ENCODE measurements around the gene CCDC3. TPM values are rescaled to one million over a fixed set of nuclear protein-coding genes. Genes with fewer than 3 reads are reported as not detected.

Gene CCDC3
- total RNA-seq, 1 experiment from 2014 or later = 0.10 TPM

GRCh38 chr10:12909836-12910185, 91.7 kb downstream of the CCDC3 start:
- no peaks in the 10 kb centered on the region for H3K9me3 ChIP-seq (ENCODE audit: control insufficient read depth, insufficient read depth, low read depth, low read length)
- no peak overlapping the region for H3K4me3 ChIP-seq (ENCODE audit: low read depth in 2 of 2, low read length in 2 of 2)
- ATAC-seq = no peak
- H3K27ac ChIP-seq (ENCODE audit: low read length) = no peak overlapping the region
- no peaks in the 10 kb centered on the region for H3K4me1 ChIP-seq (ENCODE audit: control insufficient read depth, insufficient read depth, low read length)
- DNase-seq (ENCODE audit: low read depth, low spot score) = no peak
- POLR2A ChIA-PET = no interaction called here
- no peak for TF ChIP-seq POLR2AphosphoS5 (IDR thresholded peaks at IDR 0.05; ENCODE audit: low read depth, low read length)
- TF ChIP-seq SIN3A (IDR thresholded peaks at IDR 0.05; ENCODE audit: borderline replicate concordance, insufficient read depth, low read depth, low read length) = no peak
- TF ChIP-seq TCF7L2 (IDR thresholded peaks at IDR 0.05; ENCODE audit: low read depth, low read length) = no peak
- no peak for TF ChIP-seq CTCF (IDR thresholded peaks at IDR 0.05)
- TF ChIP-seq REST (IDR thresholded peaks at IDR 0.05; ENCODE audit: insufficient read depth in 1 of 2, low read depth in 2 of 2, low read length in 1 of 2) = no peak
- no peaks in the 10 kb centered on the region for H3K27me3 ChIP-seq (ENCODE audit: control insufficient read depth, insufficient read depth, low read length)
- no TSS peak for BruUV-seq (replicated peaks)
- intact Hi-C loops (cut with micrococcal nuclease; ENCODE audit: unreplicated experiment) = loop anchor here (10.0 kb wide), 1 partner anchor 195 kb away; no protein-coding TSS in a partner anchor
- no peaks in the 10 kb centered on the region for H3K36me3 ChIP-seq (ENCODE audit: control insufficient read depth, insufficient read depth, low read length)
- in situ Hi-C loops (cut with HindIII; ENCODE audit: low pct_unique_long_range_greater_than_20kb, low sequenced_read_pairs) = no loop called here
- CTCF ChIA-PET = interaction anchor here (0.6 kb wide), 1 partner anchor 19 kb away, joined by 8 read pairs; no protein-coding TSS in a partner anchor

- H3K27me3 ChIP-seq (ENCODE audit: control insufficient read depth, insufficient read depth, low read length) = no peaks in the 10 kb centered on the region
- POLR2A ChIA-PET = no interaction called here
- CTCF ChIA-PET = no interaction called here
- BruUV-seq (replicated peaks) = no TSS peak
- no peaks in the 10 kb centered on the region for H3K4me1 ChIP-seq (ENCODE audit: control insufficient read depth, insufficient read depth, low read length)
- DNase-seq (ENCODE audit: low read depth, low spot score) (no peak), ATAC-seq (no peak)
- no peak overlapping the region for H3K27ac ChIP-seq (ENCODE audit: low read length)
- intact Hi-C loops (cut with micrococcal nuclease; ENCODE audit: unreplicated experiment) = loop anchor here (10.0 kb wide), 1 partner anchor 195 kb away; no protein-coding TSS in a partner anchor
- H3K9me3 ChIP-seq (ENCODE audit: control insufficient read depth, insufficient read depth, low read depth, low read length) = no peaks in the 10 kb centered on the region
- in situ Hi-C loops (cut with HindIII; ENCODE audit: low pct_unique_long_range_greater_than_20kb, low sequenced_read_pairs) = no loop called here
- H3K4me3 ChIP-seq (ENCODE audit: low read depth in 2 of 2, low read length in 2 of 2) = no peak overlapping the region
- TF ChIP-seq REST (IDR thresholded peaks at IDR 0.05; ENCODE audit: insufficient read depth in 1 of 2, low read depth in 2 of 2, low read length in 1 of 2) = no peak
- TF ChIP-seq POLR2AphosphoS5 (IDR thresholded peaks at IDR 0.05; ENCODE audit: low read depth, low read length) = no peak
- TF ChIP-seq TCF7L2 (IDR thresholded peaks at IDR 0.05; ENCODE audit: low read depth, low read length) = no peak
- TF ChIP-seq CTCF (IDR thresholded peaks at IDR 0.05) = no peak
- TF ChIP-seq SIN3A (IDR thresholded peaks at IDR 0.05; ENCODE audit: borderline replicate concordance, insufficient read depth, low read depth, low read length) = no peak
- no peaks in the 10 kb centered on the region for H3K36me3 ChIP-seq (ENCODE audit: control insufficient read depth, insufficient read depth, low read length)
Observed at GRCh38 chr10:12909182-12909835, 92.2 kb downstream of the CCDC3 start.

All from Panc1 (cell line).